K562 (cell line): ENCODE measurements around the gene ZBTB49. TPM values are rescaled to one million over a fixed set of nuclear protein-coding genes. Genes with fewer than 3 reads are reported as not detected.
A peak's percentile ranks its signal among the peaks of the same experiment; 100 is the strongest.

ENCODE experiments used
- ATF2 ChIP-seq: sonication (generic); formaldehyde crosslinking; IDR thresholded peaks from 2 replicates; pipeline ENCODE4 v1.8.1; 2022; ENCODE audit warnings: missing genetic modification reagents
- CXXC5 ChIP-seq: fragments of 250-450 bp; sonication (Bioruptor Pico); IDR thresholded peaks from 2 replicates; pipeline ENCODE4 v1.8.0; 2022; ENCODE audit warnings: inconsistent platforms, mild to moderate bottlenecking, moderate library complexity
- DLX4 ChIP-seq: fragments of 250-450 bp; sonication (Bioruptor Pico); IDR thresholded peaks from 2 replicates; pipeline ENCODE4 v1.6.1; 2021; ENCODE audit warnings: mild to moderate bottlenecking
- EGR1 ChIP-seq: fragments of 450-650 bp; conservative IDR thresholded peaks from 2 replicates; pipeline ENCODE4 v1.6.1; 2017; ENCODE audit warnings: mild to moderate bottlenecking
- HDAC2 ChIP-seq: fragments of 450-650 bp; IDR thresholded peaks from 2 replicates; pipeline ENCODE4 v1.6.1; 2016; ENCODE audit warnings: mild to moderate bottlenecking
- IFI16 ChIP-seq: fragments of 250-450 bp; sonication (Bioruptor Pico); IDR thresholded peaks from 2 replicates; pipeline ENCODE4 v2.1.2; 2022; ENCODE audit warnings: mild to moderate bottlenecking, inconsistent platforms
- NKRF ChIP-seq: fragments of 450-650 bp; IDR thresholded peaks from 2 replicates; pipeline ENCODE4 v1.6.1; 2016; ENCODE audit warnings: borderline replicate concordance
- NR0B1 ChIP-seq: fragments of 450-650 bp; IDR thresholded peaks from one replicate; pipeline ENCODE4 v1.6.1; 2018; ENCODE audit warnings: mild to moderate bottlenecking, moderate library complexity; ENCODE audit not compliant: partially characterized antibody
- PATZ1 ChIP-seq: fragments of 250-450 bp; sonication (Bioruptor Pico); IDR thresholded peaks from 2 replicates; pipeline ENCODE4 v1.5.0; 2020; ENCODE audit warnings: mild to moderate bottlenecking, borderline replicate concordance
- RCOR1 ChIP-seq, 2 experiments: IDR thresholded peaks; 2 replicates each; pipeline ENCODE4 v1.6.1; 2012; ENCODE audit warnings: low read depth in 2 of 2, low read length in 2 of 2, borderline replicate concordance in 1 of 2, improper control_type of control experiment in 1 of 2
- ZC3H8 ChIP-seq: fragments of 450-650 bp; IDR thresholded peaks from 2 replicates; pipeline ENCODE4 v1.6.1; 2017
- ZKSCAN3 ChIP-seq: fragments of 250-450 bp; sonication (Bioruptor Pico); IDR thresholded peaks from 2 replicates; pipeline ENCODE4 v1.4.0; 2020
- ZNF609 ChIP-seq: sonication (generic); formaldehyde crosslinking; IDR thresholded peaks from 2 replicates; pipeline ENCODE4 v1.8.1; 2023; ENCODE audit warnings: missing genetic modification reagents, mild to moderate bottlenecking, borderline replicate concordance
- polyA plus RNA-seq, 8 experiments: library from polyadenylated mRNA; depleted of rRNA in 4 of 8; stranded (reverse) in 5 of 8; unstranded in 3 of 8; fragments of >200 nt; fragmentation: Nextera tagmentation in 2 of 8; fragmentation: Illumina TruSeq in 1 of 8; extraction: Ambion mirVana in 2 of 8; extraction: Trizol in 1 of 8; gene quantifications; 2 replicates each; pipeline versions ENCODE4 v1.2.1 to v1.2.3, GENCODE V29; 2011 to 2014; ENCODE audit warnings: inconsistent platforms in 1 of 8, missing spikeins in 1 of 8
- total RNA-seq, 7 experiments: library from RNA; depleted of rRNA in 6 of 7; stranded (reverse); fragments of >200 nt in 6 of 7; fragmentation: Illumina TruSeq in 2 of 7; extraction: Trizol in 2 of 7; gene quantifications; 2 replicates each; pipeline versions ENCODE4 v1.2.1 to v1.2.3, GENCODE V29; 2011 to 2021; ENCODE audit warnings: low replicate concordance in 1 of 7

The ZBTB49 gene
- total and polyA plus RNA-seq, 9 of the 15 experiments (the other 6 are each of a cell fraction or from before 2014, with no cell fraction given): 0.49 to 8.0 (median 4.2) TPM

- TF ChIP-seq IFI16 (CRISPR knock-in tag) (no peak), ZKSCAN3 (CRISPR knock-in tag) (no peak), PATZ1 (CRISPR knock-in tag) (no peak), HDAC2 (peak; percentile 67; the same call in 1 of the 2 replicates), EGR1 (no peak), ZNF609 (CRISPR knock-in tag) (peak; percentile 81; the same call in 1 of the 2 replicates), NR0B1 (no peak), DLX4 (CRISPR knock-in tag) (no peak), RCOR1 (IDR thresholded peaks at IDR 0.05; ENCODE audit: borderline replicate concordance in 1 of 2, low read depth in 2 of 2, low read length in 2 of 2) (0 out of 4 replicates have a peak, but pooled peaks of 1 of the 2 experiments have one; percentile 45), CXXC5 (CRISPR knock-in tag) (peak; percentile 82), ZC3H8 (no peak), ATF2 (peak; percentile 79; the same call in 1 of the 2 replicates), NKRF (peak; percentile 9; the same call in 1 of the 2 replicates)
Measured at GRCh38 chr4:4248029-4248884, 41.8 kb upstream of the ZBTB49 start, which contains the start of gene TMEM128 (continued).
